HG03558 (cell line): ENCODE data around the gene IER5.
"Not testable (repeated sequence)": the region's sequence is repeated elsewhere in the genome, so short reads cannot be mapped to it uniquely, and the experiment has no call there.

ENCODE experiments used
- ATAC-seq: cut with Tn5 transposase; IDR thresholded peaks from one replicate; pipeline ENCODE4 v1.9.1; 2021; ENCODE audit warnings: moderate number of reproducible peaks; ENCODE audit not compliant: unreplicated experiment; ENCODE audit errors: extremely low read depth

Gene IER5

DNA sequence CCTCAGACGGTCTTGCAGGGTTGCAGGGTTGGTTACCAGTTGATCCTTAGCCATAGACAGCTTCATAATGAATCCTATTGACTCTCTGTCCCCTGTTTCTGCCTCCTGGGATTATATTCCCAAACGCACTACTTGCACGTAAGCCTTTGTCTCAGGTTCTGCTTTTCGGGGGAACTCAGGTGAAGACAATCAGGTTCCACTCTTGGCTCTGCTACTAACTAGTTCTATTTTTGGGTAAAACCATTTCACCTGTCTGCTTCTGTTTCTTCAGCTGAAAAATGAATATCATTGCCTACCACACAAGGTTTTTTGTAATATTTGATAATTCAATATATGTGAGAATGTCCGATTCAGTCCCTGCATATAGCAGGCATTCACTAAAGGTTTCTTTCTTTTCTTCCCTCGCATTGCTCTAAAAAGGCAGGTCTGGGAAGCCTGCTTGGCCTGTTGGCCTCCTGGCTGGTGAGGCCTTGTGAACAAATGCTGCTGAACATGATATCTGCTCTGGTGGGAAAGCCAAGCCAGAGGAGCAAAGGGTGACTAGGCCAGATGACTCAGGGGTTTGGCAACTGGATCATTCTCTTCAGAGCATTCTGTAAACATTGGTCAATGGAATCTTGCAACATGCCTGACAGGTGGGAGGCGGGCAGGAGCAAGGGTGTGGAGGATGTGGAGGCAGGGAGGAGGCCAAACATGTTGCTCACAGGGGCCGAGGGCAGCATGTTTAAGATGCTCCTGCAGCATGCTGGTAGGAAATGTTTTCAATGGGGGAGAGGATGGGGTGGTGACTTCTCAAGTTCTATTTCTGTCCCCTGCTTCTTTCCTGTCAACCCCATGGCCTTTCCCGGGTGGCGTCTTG lies 23.8 kb downstream of the IER5 start:
- ATAC-seq: no peak

DNA sequence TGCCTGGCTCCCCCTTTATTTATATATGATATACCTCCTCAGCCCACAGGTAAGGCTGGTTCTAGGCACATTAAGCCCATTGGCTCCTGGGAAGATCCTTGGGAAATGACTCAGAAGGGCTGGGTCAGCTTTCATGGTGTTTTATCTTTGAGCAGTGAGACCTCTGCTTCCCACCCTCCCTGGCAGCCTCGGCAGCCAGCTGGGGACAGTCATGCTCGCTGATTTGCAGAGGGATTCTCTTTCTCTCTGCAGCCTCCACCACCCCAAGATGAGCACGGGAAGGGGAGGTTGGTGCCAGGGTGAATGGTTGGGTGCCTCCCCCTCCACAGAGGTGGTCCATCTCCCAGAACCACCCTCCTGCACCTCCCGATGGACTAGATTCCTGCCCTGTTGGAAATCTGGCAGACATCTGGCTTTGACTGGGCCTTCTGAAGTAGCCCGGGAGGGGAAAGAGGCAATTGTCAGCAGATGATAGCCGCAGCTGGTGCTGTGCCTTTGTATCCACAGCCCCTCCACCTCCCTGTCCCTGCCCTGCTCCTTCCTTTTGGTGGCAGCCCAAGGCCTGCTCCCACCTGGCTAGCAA lies 24.6 kb downstream of the IER5 start:
- no peak for ATAC-seq

DNA sequence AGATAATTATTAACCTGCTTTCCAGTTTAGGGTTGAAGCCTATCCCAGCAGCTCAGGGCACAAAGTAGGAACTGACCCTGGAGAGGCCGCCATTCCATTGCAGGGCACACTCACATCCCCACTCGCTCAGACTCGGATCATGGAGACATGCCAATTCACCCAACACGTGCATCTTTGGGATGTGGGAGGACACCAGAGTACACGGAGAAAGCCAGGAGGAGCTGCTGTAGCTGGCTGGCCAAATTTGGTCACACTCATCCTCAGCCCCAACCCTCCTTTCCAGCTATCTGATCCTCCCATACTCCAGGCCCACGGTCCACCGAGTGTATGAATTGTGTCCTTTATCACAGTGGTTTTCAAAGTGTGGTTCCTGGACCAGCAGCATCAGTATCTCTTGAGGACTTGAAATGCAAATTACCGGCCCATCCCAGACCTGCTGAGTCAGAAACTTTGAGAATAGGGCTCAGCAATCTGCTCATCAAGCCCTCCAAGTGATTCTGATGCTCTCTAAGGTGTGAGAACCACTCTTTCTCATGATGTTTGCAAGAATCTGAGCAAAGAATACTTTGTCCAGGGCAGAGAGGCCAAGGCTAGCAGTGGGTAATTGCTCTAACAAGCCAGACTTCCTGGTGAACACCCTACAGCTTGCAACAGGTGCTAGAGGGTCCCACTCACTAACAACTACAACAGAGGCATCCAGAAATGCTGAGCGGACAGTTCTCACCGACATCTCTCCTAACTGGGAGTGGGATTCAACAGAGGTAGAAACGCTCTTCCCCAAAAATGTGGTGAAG lies 26.3 kb downstream of the IER5 start:
- no peak for ATAC-seq

DNA sequence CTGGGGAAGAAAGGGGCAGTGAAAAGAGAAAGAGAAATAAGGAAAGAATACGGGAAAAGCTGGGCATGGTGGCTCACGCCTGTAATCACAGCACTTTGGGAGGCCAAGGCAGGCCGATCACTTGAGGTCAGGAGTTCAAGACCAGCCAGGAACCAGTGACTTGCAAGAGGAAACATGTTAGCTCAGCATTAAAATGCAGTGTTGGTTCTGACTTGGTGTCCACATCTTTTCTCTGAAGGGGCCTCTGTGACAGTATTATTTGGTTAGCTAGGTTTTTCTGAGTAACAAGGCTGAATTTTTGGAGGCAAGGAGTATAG lies 26.8 kb downstream of the IER5 start:
- ATAC-seq: no peak

DNA sequence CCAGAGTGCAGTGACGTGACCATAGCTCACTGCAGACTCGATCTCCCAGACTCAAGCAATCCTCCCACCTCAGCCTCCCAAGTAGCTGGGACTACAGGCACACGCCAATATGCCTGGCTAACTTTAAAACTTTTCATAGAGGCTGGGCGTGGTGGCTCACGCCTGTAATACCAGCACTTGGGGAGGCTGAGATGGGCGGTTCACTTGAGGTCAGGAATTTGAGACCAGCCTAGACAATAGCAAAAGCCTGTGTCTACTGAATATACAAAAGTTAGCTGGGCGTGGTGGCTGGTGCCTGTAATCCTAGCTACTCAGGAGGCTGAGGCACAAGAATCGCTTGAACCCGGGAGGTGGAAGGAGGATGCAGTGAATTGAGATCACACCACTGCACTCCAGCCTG lies 27.5 kb downstream of the IER5 start:
- not testable (repeated sequence) for ATAC-seq

DNA sequence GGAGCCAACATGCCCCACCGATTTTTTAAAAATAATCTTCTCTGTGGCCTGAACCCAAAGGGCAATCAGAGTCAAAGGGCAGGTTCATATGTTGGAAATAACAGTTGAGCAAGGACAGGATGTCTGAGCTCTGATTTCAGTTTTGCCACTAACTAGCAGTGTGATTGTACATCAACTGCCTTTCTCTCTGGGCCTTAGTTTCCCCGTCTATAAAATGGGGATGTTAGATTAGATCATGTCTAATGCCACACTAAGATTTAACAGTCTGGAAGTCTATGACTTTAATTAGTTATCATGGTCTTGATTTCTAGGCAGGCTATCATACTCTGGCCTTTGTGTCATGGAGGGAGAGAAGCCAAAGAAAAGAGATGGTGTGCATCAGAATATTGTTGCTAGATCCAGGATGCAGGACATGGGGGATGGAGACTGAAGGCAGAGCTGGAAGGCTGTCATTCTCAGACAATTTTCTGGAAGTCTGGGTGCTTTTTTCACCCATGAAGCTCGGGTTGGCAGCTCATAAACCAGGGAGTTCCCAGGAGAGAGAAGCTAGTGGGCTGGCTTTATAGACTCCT lies 28.4 kb downstream of the IER5 start:
- ATAC-seq: no peak

DNA sequence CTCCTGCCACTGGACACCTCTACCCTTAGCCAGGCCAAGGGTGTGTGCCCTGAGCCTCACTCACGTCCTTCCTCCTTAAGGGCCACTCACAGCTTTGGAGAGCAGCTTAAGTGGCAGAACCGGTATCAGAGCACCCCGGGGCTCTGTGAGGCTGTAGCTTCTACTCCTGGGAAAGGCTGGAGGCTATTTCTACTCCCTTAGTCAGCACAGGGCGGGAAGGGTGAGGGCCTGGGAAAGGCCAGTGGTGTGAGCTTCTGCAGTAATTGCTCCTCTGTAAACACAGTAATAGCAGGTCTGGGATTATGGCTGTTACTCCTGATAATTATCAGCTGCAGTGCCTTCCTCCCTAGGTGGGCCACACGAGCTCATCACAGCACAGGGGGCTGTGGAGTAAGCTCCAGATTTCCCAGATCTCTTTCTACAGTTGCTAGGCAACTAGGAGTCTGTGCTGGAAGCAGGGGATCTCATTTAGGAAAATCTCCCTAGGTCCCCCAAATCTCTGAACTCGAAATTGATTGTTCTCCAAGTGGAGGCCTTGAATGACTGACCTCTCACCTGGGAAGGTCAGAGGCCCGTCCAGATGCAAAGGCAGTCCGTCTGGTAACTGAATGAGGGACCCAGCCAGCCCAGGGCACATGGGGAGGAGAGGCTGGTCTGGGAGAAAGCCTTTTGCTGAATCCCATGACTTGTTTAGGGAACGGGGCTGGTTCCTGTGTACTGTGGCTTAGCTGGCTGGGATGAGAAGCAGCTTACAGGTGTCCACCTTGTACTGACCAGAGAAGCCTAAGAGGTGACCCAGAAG lies 29.3 kb downstream of the IER5 start:
- no peak for ATAC-seq

DNA sequence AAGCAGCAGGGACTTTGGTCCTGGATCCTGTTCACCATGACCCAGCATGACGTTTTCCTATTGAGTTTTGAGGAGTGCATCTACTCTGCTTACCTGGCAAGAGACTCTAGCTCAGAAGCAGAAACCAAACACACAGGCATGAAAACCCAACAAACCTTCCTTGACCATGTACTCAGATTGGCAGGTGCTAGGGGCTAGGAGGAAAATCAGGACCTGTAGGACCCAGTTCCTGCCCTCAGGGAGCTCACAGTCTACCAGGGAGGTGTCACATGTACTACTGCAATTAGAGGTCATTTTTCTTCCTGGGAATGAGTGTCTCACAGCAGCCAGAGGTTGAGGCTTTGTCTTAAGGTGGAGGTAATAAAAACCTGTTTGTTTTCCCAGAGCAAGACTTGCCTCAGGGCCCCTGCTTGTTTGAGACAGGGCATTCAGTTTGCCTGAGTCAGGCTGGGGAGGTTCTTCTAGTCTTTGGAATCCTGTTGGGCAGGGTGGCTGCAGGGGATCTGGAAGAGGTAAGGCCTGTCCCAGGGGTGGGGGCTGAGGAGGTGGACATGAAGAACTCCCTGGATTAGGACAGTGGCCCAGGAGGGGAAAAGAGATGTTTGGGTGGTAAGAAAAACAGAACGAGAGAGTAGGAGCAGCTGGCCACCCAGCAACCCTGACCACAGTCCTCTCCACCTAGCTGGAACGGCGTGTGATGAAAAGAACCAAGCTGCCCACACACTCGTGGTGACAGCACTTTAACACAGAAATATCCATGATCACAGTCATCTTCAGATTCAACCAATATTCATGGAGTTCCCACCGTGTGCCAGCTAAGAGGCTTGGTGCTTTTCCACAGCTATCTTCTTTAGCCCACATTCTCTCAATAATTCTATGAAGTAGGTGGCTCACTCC lies 30.8 kb downstream of the IER5 start:
- ATAC-seq: no peak

DNA sequence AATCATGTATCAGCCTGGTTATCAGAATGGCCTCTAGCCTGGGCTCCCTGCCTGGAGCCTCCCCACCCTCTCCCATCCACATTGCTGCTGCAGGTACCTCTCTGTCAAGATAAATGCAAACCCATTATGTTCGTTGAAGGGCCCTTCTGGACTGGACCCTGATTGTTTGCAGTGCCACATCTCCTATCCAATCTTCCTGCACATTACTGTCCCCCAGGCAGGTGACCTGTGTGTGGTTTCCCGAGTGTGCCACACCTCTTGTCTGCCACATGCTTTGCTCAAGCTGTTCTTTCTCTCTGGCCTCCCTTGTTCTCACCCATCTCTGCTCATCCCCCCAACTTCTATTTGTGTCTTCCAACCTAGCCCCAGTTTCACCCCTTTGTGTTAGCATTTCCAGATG lies 32.4 kb downstream of the IER5 start:
- ATAC-seq: no peak

DNA sequence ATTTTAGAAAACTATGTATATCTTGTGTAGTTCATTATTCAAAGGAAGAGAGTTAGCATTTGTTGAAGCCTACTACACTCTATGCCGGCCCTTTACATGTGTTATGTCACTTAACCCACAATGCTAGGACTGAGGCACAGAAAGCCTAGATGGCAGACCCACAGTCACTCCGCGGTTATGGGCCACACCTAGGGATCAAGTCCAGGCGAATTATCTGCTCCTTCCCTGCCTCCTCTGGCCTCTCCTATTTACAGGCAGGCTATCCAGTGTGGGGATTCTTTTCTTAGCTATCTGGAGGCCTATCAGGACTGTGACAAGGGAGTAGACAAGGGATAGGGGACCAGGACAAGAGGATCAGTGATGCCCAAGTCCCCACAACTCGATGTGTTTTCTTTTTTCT lies 33.0 kb downstream of the IER5 start:
- no peak for ATAC-seq

DNA sequence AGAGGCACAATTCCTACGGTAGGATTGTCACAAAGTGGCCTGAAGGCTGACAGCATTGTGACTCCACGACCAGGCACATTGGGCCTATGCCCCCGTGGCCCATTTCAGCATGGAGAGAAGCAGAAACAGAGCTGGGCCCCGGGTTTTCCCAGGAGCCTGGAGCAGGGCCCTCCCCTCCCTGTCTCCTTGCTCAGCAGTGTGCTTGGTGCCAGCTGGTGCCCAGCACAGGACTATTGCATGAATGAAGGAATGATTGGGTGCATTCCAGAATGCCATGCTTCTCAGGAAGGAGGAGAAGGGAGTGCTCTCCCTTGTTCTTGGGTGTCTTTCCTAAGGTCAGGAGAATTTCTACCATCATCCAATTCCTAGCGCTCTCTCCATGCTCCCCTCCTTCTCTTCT lies 33.7 kb downstream of the IER5 start:
- no peak for ATAC-seq

DNA sequence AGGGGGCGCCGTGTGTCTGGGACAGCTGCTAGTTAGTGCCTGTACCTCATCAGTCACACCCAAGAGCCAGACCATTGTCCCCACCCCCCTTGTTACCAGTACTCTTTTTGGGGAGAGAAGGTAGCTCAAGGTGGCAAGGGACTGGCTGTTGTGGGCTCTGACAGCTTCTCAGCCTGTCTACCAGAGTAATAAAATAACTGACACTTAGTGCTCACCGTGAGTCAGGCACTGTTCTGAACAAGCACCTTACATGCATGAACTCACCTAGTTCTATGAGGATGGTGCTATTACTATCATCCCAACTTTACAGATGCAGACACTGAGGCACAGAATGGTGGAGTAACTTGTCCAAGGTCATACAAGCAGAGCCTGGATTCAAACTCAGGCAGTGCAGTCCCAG lies 34.7 kb downstream of the IER5 start:
- ATAC-seq: no peak

DNA sequence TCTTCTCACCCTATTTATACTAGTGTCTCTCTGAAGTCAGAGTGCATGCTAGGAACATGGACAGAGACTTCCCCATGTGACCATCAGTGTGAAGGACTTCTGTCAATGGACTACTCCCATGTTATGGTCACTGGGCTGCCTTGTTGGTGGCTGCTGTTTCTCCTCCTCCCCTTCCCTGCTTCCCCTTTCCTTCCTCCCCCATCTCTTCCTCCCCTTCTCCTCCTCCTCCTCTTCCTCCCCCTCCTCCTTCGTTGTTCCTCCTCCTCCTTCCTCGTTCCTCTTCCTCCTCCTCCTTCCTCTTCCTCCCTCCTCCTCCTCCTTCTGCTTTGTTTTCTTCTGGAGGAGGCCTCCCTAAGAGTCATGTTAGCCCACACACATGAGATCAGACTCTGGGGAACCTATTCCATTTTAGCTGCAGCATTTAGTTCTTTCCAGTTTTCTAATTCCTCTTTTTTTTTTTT lies 35.8 kb downstream of the IER5 start:
- no peak for ATAC-seq

DNA sequence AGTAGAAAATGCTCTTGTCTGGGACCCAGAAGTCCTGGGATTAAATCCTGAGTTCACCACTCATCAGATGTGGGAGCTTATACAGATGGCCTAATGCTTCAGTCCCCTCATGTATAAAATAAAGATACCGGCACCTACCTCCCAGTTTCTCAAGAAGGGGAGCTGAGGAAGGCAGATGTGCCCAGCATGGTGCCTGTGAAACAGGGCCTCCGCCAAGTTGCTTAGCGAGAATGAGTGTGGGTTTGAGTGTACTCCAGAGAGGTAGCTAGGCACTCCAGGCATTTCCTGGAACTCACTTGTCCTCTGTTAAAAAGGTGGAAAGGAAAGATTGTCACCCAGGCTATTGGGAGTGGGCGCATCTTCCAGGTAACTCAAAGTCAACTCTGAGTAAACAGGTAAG lies 37.8 kb downstream of the IER5 start:
- ATAC-seq: no peak

DNA sequence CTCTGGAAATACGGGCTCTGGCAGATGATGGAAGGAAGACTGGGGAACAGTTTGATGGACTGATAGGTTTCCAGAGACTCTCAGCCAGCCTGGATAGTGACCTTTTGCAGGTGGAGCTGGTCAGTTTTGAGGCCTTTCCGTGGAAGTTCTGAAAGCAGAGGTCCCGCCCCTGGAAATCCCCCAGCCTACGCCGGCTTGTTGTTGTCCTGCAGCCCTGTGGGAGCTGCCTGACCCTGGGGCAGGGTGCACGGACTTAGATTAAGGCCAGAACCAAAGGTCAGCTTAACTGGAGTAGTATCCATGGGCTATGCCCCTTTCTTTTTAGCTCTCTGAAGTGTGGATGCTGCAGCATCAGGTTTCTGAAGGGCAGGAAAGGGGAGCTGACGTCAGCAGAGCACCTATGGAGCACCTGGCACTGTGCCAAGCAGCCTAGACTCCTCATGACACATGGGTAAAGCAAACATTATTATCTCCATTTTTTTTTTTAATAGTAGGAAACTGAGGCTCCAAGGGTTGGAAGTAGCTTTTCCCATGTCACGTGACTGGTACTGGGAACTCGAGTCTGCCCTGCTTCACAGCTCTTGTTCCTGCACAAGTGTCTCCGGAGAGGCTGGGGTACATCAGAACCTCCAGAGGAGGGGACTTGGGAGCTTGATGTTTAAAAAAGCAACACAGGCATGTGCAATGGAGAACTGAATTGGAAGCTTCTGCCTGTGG lies 38.5 kb downstream of the IER5 start:
- no peak for ATAC-seq

DNA sequence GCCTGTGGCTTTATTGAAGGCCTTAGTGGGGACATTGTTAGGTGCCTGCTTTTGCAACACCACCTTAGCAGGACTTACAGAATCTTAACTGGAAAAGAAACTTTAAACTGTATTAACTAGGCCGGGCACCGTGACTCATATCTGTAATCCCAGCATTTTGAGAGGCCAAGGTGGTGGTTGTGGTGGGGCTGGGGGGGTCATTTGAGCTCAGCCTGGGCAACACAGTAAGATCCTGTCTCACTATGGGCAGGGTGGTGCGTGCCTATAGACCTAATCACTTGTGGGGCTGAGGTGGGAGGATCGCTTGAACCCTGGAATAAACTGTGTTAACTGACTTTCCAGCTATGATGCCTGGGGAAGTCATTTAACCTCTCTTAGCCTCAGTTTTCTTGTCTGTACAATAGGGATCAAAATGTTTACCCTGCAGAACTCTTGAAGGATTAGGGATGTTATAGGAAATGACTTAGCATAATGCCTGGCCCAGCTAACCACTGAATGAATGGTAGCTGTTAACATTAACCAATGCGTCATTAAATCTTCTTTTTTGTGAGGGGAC lies 39.5 kb downstream of the IER5 start:
- no peak for ATAC-seq

DNA sequence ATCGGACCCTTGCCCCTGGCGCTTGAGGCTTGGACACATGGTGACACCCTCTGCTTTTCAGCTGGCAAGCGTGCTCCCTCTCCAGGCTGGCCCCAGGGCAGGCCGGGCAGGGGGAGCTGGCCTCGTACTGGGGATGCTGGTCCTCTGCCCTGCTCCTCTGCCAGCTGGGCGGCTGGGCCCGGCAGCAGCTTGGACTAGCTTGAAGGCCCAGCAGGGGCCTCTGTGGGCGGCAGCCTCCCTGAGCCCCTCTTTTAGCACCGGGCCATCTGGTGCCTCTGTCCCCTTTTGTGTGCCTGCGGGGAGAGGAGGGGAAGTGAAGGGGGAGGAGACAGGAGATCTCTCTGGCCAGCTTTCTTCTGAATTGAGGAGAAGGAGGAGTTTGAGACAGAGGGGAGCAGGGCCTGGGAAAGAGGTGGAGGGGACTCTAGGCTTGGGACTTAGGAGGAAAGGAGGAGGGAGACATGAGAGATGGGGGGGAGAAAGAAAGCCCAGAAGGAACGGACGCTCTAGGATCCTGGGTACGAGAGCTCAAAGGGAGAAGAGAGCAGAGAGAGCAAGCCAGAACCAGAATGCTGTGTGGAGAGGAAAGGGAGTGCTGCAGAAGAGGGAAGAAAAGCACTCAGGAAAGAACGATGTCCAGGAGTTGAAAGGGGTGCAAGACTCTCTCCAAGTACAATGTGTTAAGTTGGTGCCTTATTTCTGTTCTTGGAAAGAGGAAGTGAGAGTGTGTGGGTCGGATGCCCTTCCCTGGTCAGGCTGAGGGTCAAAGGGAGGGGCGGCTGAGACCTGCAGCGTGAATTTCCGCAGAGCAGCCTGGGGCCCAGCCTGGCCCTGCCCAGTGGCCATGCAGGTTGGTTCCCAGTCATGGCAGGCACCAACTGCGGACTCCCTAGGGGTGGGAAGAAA lies 40.3 kb downstream of the IER5 start:
- ATAC-seq: peak; percentile 44
